Measurements from ENCODE around the gene NKX3-2.

Gene NKX3-2

GRCh38 chr4:13543839-13544605, at the start of gene NKX3-2:
TSS of gene NKX3-2 (minus strand) at chr4:13544508. CDS start at chr4:13544414, 94 bp downstream.
- no peak for DNase-seq (ENCODE audit: low read depth)

GRCh38 chr4:13592220-13592619, 47.9 kb upstream of the NKX3-2 start:
- no peak for DNase-seq (ENCODE audit: low read depth)

GRCh38 chr4:13590766-13591165, 46.5 kb upstream of the NKX3-2 start:
- DNase-seq (ENCODE audit: low read depth): no peak

- no peak for DNase-seq (ENCODE audit: low read depth)
Observed at GRCh38 chr4:13588954-13589353, 44.6 kb upstream of the NKX3-2 start.

GRCh38 chr4:13584481-13584880, 40.2 kb upstream of the NKX3-2 start:
- no peak for DNase-seq (ENCODE audit: low read depth)

GRCh38 chr4:13580036-13580435, 35.7 kb upstream of the NKX3-2 start:
- no peak for DNase-seq (ENCODE audit: low read depth)

GRCh38 chr4:13577660-13578059, 33.4 kb upstream of the NKX3-2 start:
- DNase-seq (ENCODE audit: low read depth): no peak

- DNase-seq (ENCODE audit: low read depth): no peak
Observed at GRCh38 chr4:13570916-13571315, 26.6 kb upstream of the NKX3-2 start.

GRCh38 chr4:13567125-13567524, 22.8 kb upstream of the NKX3-2 start:
- DNase-seq (ENCODE audit: low read depth): no peak

GRCh38 chr4:13562876-13563275, 18.6 kb upstream of the NKX3-2 start:
- DNase-seq (ENCODE audit: low read depth): no peak

GRCh38 chr4:13561673-13562072, 17.4 kb upstream of the NKX3-2 start:
- DNase-seq (ENCODE audit: low read depth): no peak

GRCh38 chr4:13560111-13560510, 15.8 kb upstream of the NKX3-2 start:
- peak; percentile 32 for DNase-seq (ENCODE audit: low read depth)

GRCh38 chr4:13559413-13559812, 15.1 kb upstream of the NKX3-2 start:
- peak; percentile 91 for DNase-seq (ENCODE audit: low read depth)

GRCh38 chr4:13558881-13559280, 14.6 kb upstream of the NKX3-2 start:
- DNase-seq (ENCODE audit: low read depth): no peak

GRCh38 chr4:13555325-13555724, 11.0 kb upstream of the NKX3-2 start:
- no peak for DNase-seq (ENCODE audit: low read depth)

- no peak for DNase-seq (ENCODE audit: low read depth)
Observed at GRCh38 chr4:13553081-13553480, 8.8 kb upstream of the NKX3-2 start.

GRCh38 chr4:13548984-13549546, 4.8 kb upstream of the NKX3-2 start:
- DNase-seq (ENCODE audit: low read depth): peak; percentile 64

- DNase-seq (ENCODE audit: low read depth): no peak
Observed at GRCh38 chr4:13548059-13548983, 4.0 kb upstream of the NKX3-2 start.

GRCh38 chr4:13547485-13548041, 3.3 kb upstream of the NKX3-2 start:
- DNase-seq (ENCODE audit: low read depth): no peak

- no peak for DNase-seq (ENCODE audit: low read depth)
Observed at GRCh38 chr4:13546941-13547484, 2.7 kb upstream of the NKX3-2 start.

- no peak for DNase-seq (ENCODE audit: low read depth)
Observed at GRCh38 chr4:13546142-13546940, 2.0 kb upstream of the NKX3-2 start.

Data from amniotic epithelial cell (primary cell).